ENCODE measurements around the gene STPG4.

Gene STPG4

GRCh38 chr2:47119001-47119400 lies 36.1 kb downstream of the STPG4 start:
- Histone ChIP-seq H3K4me1 (ENCODE audit: control insufficient read depth in 2 of 2, insufficient read depth in 1 of 2, low read depth in 1 of 2, low read length in 2 of 2) (peaks cover 0 to 3% of the 10 kb centered on the region in 2 donors), H3K36me3 (replicated peaks in 1 of 2; ENCODE audit: control insufficient read depth in 2 of 2, insufficient read depth in 2 of 2, low read length in 2 of 2) (no peaks in the 10 kb centered on the region), H2BK12ac (ENCODE audit: low read length) (no peak overlapping the region), H2AFZ (ENCODE audit: low read length) (no peak overlapping the region), H3K4me2 (ENCODE audit: insufficient read depth, low read length, poor library complexity, severe bottlenecking) (no peak overlapping the region), H4K8ac (ENCODE audit: low read depth, low read length) (no peak overlapping the region), H3K79me1 (ENCODE audit: low read depth, low read length) (no peaks in the 10 kb centered on the region), H3K27ac (replicated peaks; ENCODE audit: low read length) (no peak overlapping the region), H3K14ac (ENCODE audit: low read length) (no peak overlapping the region), H2BK120ac (ENCODE audit: low read depth, low read length) (no peak overlapping the region), H3K9ac (ENCODE audit: low read depth, low read length, poor library complexity) (no peak overlapping the region), H4K91ac (ENCODE audit: low read depth, low read length, poor library complexity) (no peak overlapping the region), H2BK5ac (ENCODE audit: low read length) (no peak overlapping the region), H3K4me3 (ENCODE audit: low read length in 2 of 2) (no peak overlapping the region), H2BK15ac (ENCODE audit: low read length) (no peak overlapping the region), H3K27me3 (ENCODE audit: control insufficient read depth in 3 of 3, insufficient read depth in 3 of 3, low read depth in 1 of 3, low read length in 3 of 3) (peaks cover 0 to 12% (median 2%) of the 10 kb centered on the region in 3 experiments), H3K23ac (ENCODE audit: low read depth, low read length, poor library complexity) (no peak overlapping the region), H2AK5ac (ENCODE audit: low read depth, low read length) (no peak overlapping the region), H3K9me3 (replicated peaks in 1 of 2; ENCODE audit: control insufficient read depth in 2 of 2, insufficient read depth in 1 of 2, low read depth in 1 of 2, low read length in 2 of 2) (no peaks in the 10 kb centered on the region), H3K4ac (ENCODE audit: low read length) (no peak overlapping the region), H3K18ac (ENCODE audit: low read length) (no peak overlapping the region)
- DNase-seq (ENCODE audit: low spot score) = no peak
- WGBS, 2 donors (ENCODE audit: extremely low coverage in 2 of 2, insufficient read length in 2 of 2, insufficient replicate concordance in 1 of 2) = no CpG with 5 or more reads among the region's 2 CpGs

GRCh38 chr2:47118581-47118980 lies 36.5 kb downstream of the STPG4 start:
- Histone ChIP-seq H2AK5ac (ENCODE audit: low read depth, low read length) (no peak overlapping the region), H4K8ac (ENCODE audit: low read depth, low read length) (no peak overlapping the region), H2BK120ac (ENCODE audit: low read depth, low read length) (no peak overlapping the region), H3K27ac (replicated peaks; ENCODE audit: low read length) (no peak overlapping the region), H2BK15ac (ENCODE audit: low read length) (no peak overlapping the region), H3K4me3 (ENCODE audit: low read length in 2 of 2) (no peak overlapping the region), H4K91ac (ENCODE audit: low read depth, low read length, poor library complexity) (no peak overlapping the region), H3K23ac (ENCODE audit: low read depth, low read length, poor library complexity) (no peak overlapping the region), H3K4me1 (ENCODE audit: control insufficient read depth in 2 of 2, insufficient read depth in 1 of 2, low read depth in 1 of 2, low read length in 2 of 2) (peaks cover 0 to 3% of the 10 kb centered on the region in 2 donors), H3K14ac (ENCODE audit: low read length) (no peak overlapping the region), H3K79me1 (ENCODE audit: low read depth, low read length) (no peaks in the 10 kb centered on the region), H3K27me3 (ENCODE audit: control insufficient read depth in 3 of 3, insufficient read depth in 3 of 3, low read depth in 1 of 3, low read length in 3 of 3) (peaks cover 0 to 12% (median 2%) of the 10 kb centered on the region in 3 experiments), H2BK5ac (ENCODE audit: low read length) (no peak overlapping the region), H3K4me2 (ENCODE audit: insufficient read depth, low read length, poor library complexity, severe bottlenecking) (no peak overlapping the region), H3K4ac (ENCODE audit: low read length) (no peak overlapping the region), H3K36me3 (replicated peaks in 1 of 2; ENCODE audit: control insufficient read depth in 2 of 2, insufficient read depth in 2 of 2, low read length in 2 of 2) (no peaks in the 10 kb centered on the region), H3K18ac (ENCODE audit: low read length) (no peak overlapping the region), H3K9me3 (replicated peaks in 1 of 2; ENCODE audit: control insufficient read depth in 2 of 2, insufficient read depth in 1 of 2, low read depth in 1 of 2, low read length in 2 of 2) (no peaks in the 10 kb centered on the region), H3K9ac (ENCODE audit: low read depth, low read length, poor library complexity) (no peak overlapping the region), H2AFZ (ENCODE audit: low read length) (no peak overlapping the region), H2BK12ac (ENCODE audit: low read length) (no peak overlapping the region)
- no peak for DNase-seq (ENCODE audit: low spot score)
- WGBS, 2 donors (ENCODE audit: extremely low coverage in 2 of 2, insufficient read length in 2 of 2, insufficient replicate concordance in 1 of 2) = no CpG with 5 or more reads among the region's 2 CpGs

- no peak overlapping the region for H3K4ac ChIP-seq (ENCODE audit: low read length)
- H3K4me1 ChIP-seq (ENCODE audit: control insufficient read depth in 2 of 2, insufficient read depth in 1 of 2, low read depth in 1 of 2, low read length in 2 of 2) = no peaks in the 10 kb centered on the region
- H3K14ac ChIP-seq (ENCODE audit: low read length) = no peak overlapping the region
- H4K8ac ChIP-seq (ENCODE audit: low read depth, low read length) = no peak overlapping the region
- no peak overlapping the region for H2BK15ac ChIP-seq (ENCODE audit: low read length)
- no peak overlapping the region for H3K9ac ChIP-seq (ENCODE audit: low read depth, low read length, poor library complexity)
- H2BK5ac ChIP-seq (ENCODE audit: low read length) = no peak overlapping the region
- DNase-seq (ENCODE audit: low spot score) = no peak
- no peak overlapping the region for H4K91ac ChIP-seq (ENCODE audit: low read depth, low read length, poor library complexity)
- H2AK5ac ChIP-seq (ENCODE audit: low read depth, low read length) = no peak overlapping the region
- no peak overlapping the region for H2BK120ac ChIP-seq (ENCODE audit: low read depth, low read length)
- H2BK12ac ChIP-seq (ENCODE audit: low read length) = no peak overlapping the region
- no peak overlapping the region for H3K18ac ChIP-seq (ENCODE audit: low read length)
- no peak overlapping the region for H3K23ac ChIP-seq (ENCODE audit: low read depth, low read length, poor library complexity)
- peaks cover 0 to 5% (median 0%) of the 10 kb centered on the region in 3 experiments for H3K27me3 ChIP-seq (ENCODE audit: control insufficient read depth in 3 of 3, insufficient read depth in 3 of 3, low read depth in 1 of 3, low read length in 3 of 3)
- WGBS, 2 donors (ENCODE audit: extremely low coverage in 2 of 2, insufficient read length in 2 of 2, insufficient replicate concordance in 1 of 2) = no CpG with 5 or more reads among the region's 5 CpGs
- no peak overlapping the region for H2AFZ ChIP-seq (ENCODE audit: low read length)
- H3K9me3 ChIP-seq (replicated peaks in 1 of 2; ENCODE audit: control insufficient read depth in 2 of 2, insufficient read depth in 1 of 2, low read depth in 1 of 2, low read length in 2 of 2) = no peaks in the 10 kb centered on the region
- no peak overlapping the region for H3K4me3 ChIP-seq (ENCODE audit: low read length in 2 of 2)
- no peak overlapping the region for H3K27ac ChIP-seq (replicated peaks; ENCODE audit: low read length)
- H3K4me2 ChIP-seq (ENCODE audit: insufficient read depth, low read length, poor library complexity, severe bottlenecking) = no peak overlapping the region
- H3K36me3 ChIP-seq (replicated peaks in 1 of 2; ENCODE audit: control insufficient read depth in 2 of 2, insufficient read depth in 2 of 2, low read length in 2 of 2) = no peaks in the 10 kb centered on the region
- H3K79me1 ChIP-seq (ENCODE audit: low read depth, low read length) = no peaks in the 10 kb centered on the region
These were observed 42.3 kb downstream of the STPG4 start for GRCh38 chr2:47112665-47113435.

GRCh38 chr2:47109680-47110079 lies 45.4 kb downstream of the STPG4 start:
- H3K4me3 ChIP-seq (ENCODE audit: low read length in 2 of 2) = no peak overlapping the region
- WGBS, 2 donors (ENCODE audit: extremely low coverage in 2 of 2, insufficient read length in 2 of 2, insufficient replicate concordance in 1 of 2) = no CpG with 5 or more reads among the region's 5 CpGs
- no peak overlapping the region for H3K27ac ChIP-seq (replicated peaks; ENCODE audit: low read length)
- no peak overlapping the region for H4K8ac ChIP-seq (ENCODE audit: low read depth, low read length)
- no peak overlapping the region for H4K91ac ChIP-seq (ENCODE audit: low read depth, low read length, poor library complexity)
- H3K4me2 ChIP-seq (ENCODE audit: insufficient read depth, low read length, poor library complexity, severe bottlenecking) = no peak overlapping the region
- H2AFZ ChIP-seq (ENCODE audit: low read length) = no peak overlapping the region
- no peak overlapping the region for H2BK15ac ChIP-seq (ENCODE audit: low read length)
- H2AK5ac ChIP-seq (ENCODE audit: low read depth, low read length) = no peak overlapping the region
- no peak for DNase-seq (ENCODE audit: low spot score)
- no peak overlapping the region for H3K9ac ChIP-seq (ENCODE audit: low read depth, low read length, poor library complexity)
- no peak overlapping the region for H3K23ac ChIP-seq (ENCODE audit: low read depth, low read length, poor library complexity)
- H2BK120ac ChIP-seq (ENCODE audit: low read depth, low read length) = no peak overlapping the region
- H3K36me3 ChIP-seq (replicated peaks in 1 of 2; ENCODE audit: control insufficient read depth in 2 of 2, insufficient read depth in 2 of 2, low read length in 2 of 2) = no peaks in the 10 kb centered on the region
- no peaks in the 10 kb centered on the region for H3K79me1 ChIP-seq (ENCODE audit: low read depth, low read length)
- H2BK5ac ChIP-seq (ENCODE audit: low read length) = no peak overlapping the region
- H3K4ac ChIP-seq (ENCODE audit: low read length) = no peak overlapping the region
- no peaks in the 10 kb centered on the region for H3K4me1 ChIP-seq (ENCODE audit: control insufficient read depth in 2 of 2, insufficient read depth in 1 of 2, low read depth in 1 of 2, low read length in 2 of 2)
- no peaks in the 10 kb centered on the region for H3K27me3 ChIP-seq (ENCODE audit: control insufficient read depth in 3 of 3, insufficient read depth in 3 of 3, low read depth in 1 of 3, low read length in 3 of 3)
- H3K14ac ChIP-seq (ENCODE audit: low read length) = no peak overlapping the region
- no peaks in the 10 kb centered on the region for H3K9me3 ChIP-seq (replicated peaks in 1 of 2; ENCODE audit: control insufficient read depth in 2 of 2, insufficient read depth in 1 of 2, low read depth in 1 of 2, low read length in 2 of 2)
- H3K18ac ChIP-seq (ENCODE audit: low read length) = no peak overlapping the region
- no peak overlapping the region for H2BK12ac ChIP-seq (ENCODE audit: low read length)
